Neural progenitor cell (in vitro differentiated cells): ENCODE data around the gene GABRG3. TPM values are rescaled to one million over a fixed set of nuclear protein-coding genes. Genes with fewer than 3 reads are reported as not detected.

Experiments used
- DNase-seq: peaks from one replicate; pipeline ENCODE4 v3.0.0-alpha.2; 2016; ENCODE audit warnings: low spot score
- H2AFZ ChIP-seq: fragments of 200-600 bp; sonication (generic); replicated peaks from 2 replicates; pipeline ENCODE4 v1.6.1; 2016; ENCODE audit warnings: antibody characterized with exemption
- H3F3A ChIP-seq: fragments of 200-600 bp; sonication (generic); 2 replicates; pipeline ENCODE4 v1.6.1; 2016; ENCODE audit warnings: antibody characterized with exemption, low read depth
- H3K27ac ChIP-seq: fragments of 200-600 bp; sonication (generic); 2 replicates; pipeline ENCODE4 v1.5.1; 2016; ENCODE audit warnings: mild to moderate bottlenecking
- H3K27me3 ChIP-seq: fragments of 200-600 bp; sonication (generic); 2 replicates; pipeline ENCODE4 v1.6.1; 2016; ENCODE audit warnings: mild to moderate bottlenecking, moderate library complexity
- H3K36me3 ChIP-seq: fragments of 200-600 bp; sonication (generic); 2 replicates; pipeline ENCODE4 v1.5.1; 2016
- H3K4me1 ChIP-seq: fragments of 200-600 bp; sonication (generic); 2 replicates; pipeline ENCODE4 v1.6.1; 2016; ENCODE audit warnings: mixed run types
- H3K4me2 ChIP-seq: fragments of 200-600 bp; sonication (generic); 2 replicates; pipeline ENCODE4 v1.6.1; 2016
- H3K4me3 ChIP-seq: fragments of 200-600 bp; sonication (generic); 2 replicates; pipeline ENCODE4 v1.5.1; 2016
- H3K79me2 ChIP-seq: fragments of 200-600 bp; sonication (generic); 2 replicates; pipeline ENCODE4 v1.6.1; 2016; ENCODE audit warnings: low read depth
- H3K9ac ChIP-seq: fragments of 200-600 bp; sonication (generic); 2 replicates; pipeline ENCODE4 v1.6.1; 2016
- H3K9me3 ChIP-seq: fragments of 200-600 bp; sonication (generic); 2 replicates; pipeline ENCODE4 v1.5.1; 2016; ENCODE audit warnings: low read depth
- H4K20me1 ChIP-seq: fragments of 200-600 bp; sonication (generic); 2 replicates; pipeline ENCODE4 v1.6.1; 2016; ENCODE audit warnings: low read depth
- H3K27ac Mint-ChIP-seq: 3 replicates; pipeline ENCODE4 v1.8.0; 2021; ENCODE audit warnings: mixed read lengths
- H3K27me3 Mint-ChIP-seq: 2 replicates; pipeline ENCODE4 v1.8.0; 2022; ENCODE audit warnings: low read depth, mild to moderate bottlenecking, inconsistent platforms, moderate library complexity, mixed read lengths; ENCODE audit not compliant: insufficient read depth
- H3K36me3 Mint-ChIP-seq: 3 replicates; pipeline ENCODE4 v1.8.0; 2021; ENCODE audit warnings: mixed read lengths
- H3K4me1 Mint-ChIP-seq: 3 replicates; pipeline ENCODE4 v1.8.0; 2021; ENCODE audit warnings: mixed read lengths
- H3K4me3 Mint-ChIP-seq: 3 replicates; pipeline ENCODE4 v1.8.0; 2021; ENCODE audit warnings: mild to moderate bottlenecking, moderate library complexity, mixed read lengths
- H3K9me3 Mint-ChIP-seq: 3 replicates; pipeline ENCODE4 v1.8.0; 2020; ENCODE audit warnings: mixed read lengths
- CTCF ChIP-seq: fragments of 200-600 bp; sonication (generic); IDR thresholded peaks from 2 replicates; pipeline ENCODE4 v1.5.1; 2017; ENCODE audit warnings: antibody characterized with exemption, mild to moderate bottlenecking
- EZH2 ChIP-seq: fragments of 200-600 bp; sonication (generic); IDR thresholded peaks from 2 replicates; pipeline ENCODE4 v1.6.1; 2017; ENCODE audit warnings: antibody characterized with exemption, mild to moderate bottlenecking, moderate library complexity
- EZH2phosphoT487 ChIP-seq: fragments of 200-600 bp; sonication (generic); IDR thresholded peaks from 2 replicates; pipeline ENCODE4 v1.6.1; 2017; ENCODE audit warnings: antibody characterized with exemption
- total RNA-seq: library from RNA; depleted of rRNA; stranded (reverse); fragments of >200 nt; gene quantifications from 2 replicates; pipeline ENCODE4 v1.2.3, GENCODE V29; 2015; ENCODE audit warnings: low replicate concordance

Gene GABRG3
- total RNA-seq, 1 donor from 2014 or later: 3.4 TPM

GRCh38 chr15:27530994-27531393, 560.0 kb downstream of the GABRG3 start:
- Histone ChIP-seq H3K27ac (no peak overlapping the region), H3K79me2 (no peaks in the 10 kb centered on the region), H4K20me1 (no peaks in the 10 kb centered on the region), H3K4me3 (no peak overlapping the region), H3K4me1 (no peaks in the 10 kb centered on the region), H3K9ac (no peak overlapping the region), H3K4me2 (no peak overlapping the region), H3F3A (no peaks in the 10 kb centered on the region), H3K36me3 (no peaks in the 10 kb centered on the region), H3K27me3 (no peaks in the 10 kb centered on the region), H3K9me3 (no peaks in the 10 kb centered on the region), H2AFZ (no peak overlapping the region)
- Mint-ChIP-seq H3K27ac (no peak overlapping the region), H3K4me1 (no peaks in the 10 kb centered on the region), H3K9me3 (peaks cover 8% of the 10 kb centered on the region), H3K4me3 (no peak overlapping the region), H3K36me3 (no peaks in the 10 kb centered on the region), H3K27me3 (peaks cover 10% of the 10 kb centered on the region)
- TF ChIP-seq EZH2: no peak
- no peak for TF ChIP-seq CTCF
- no peak for TF ChIP-seq EZH2phosphoT487
- DNase-seq: no peak

- no peaks in the 10 kb centered on the region for H3F3A ChIP-seq
- H3K9me3 ChIP-seq: no peaks in the 10 kb centered on the region
- no peak overlapping the region for H3K9ac ChIP-seq
- Mint-ChIP-seq H3K27me3 (peaks cover 10% of the 10 kb centered on the region), H3K4me1 (no peaks in the 10 kb centered on the region), H3K9me3 (peaks cover 2% of the 10 kb centered on the region), H3K36me3 (no peaks in the 10 kb centered on the region), H3K27ac (no peak overlapping the region), H3K4me3 (no peak overlapping the region)
- H3K4me1 ChIP-seq: peaks cover 5% of the 10 kb centered on the region
- no peaks in the 10 kb centered on the region for H3K36me3 ChIP-seq
- H2AFZ ChIP-seq: no peak overlapping the region
- H4K20me1 ChIP-seq: no peaks in the 10 kb centered on the region
- H3K27me3 ChIP-seq: no peaks in the 10 kb centered on the region
- H3K4me2 ChIP-seq: no peak overlapping the region
- H3K4me3 ChIP-seq: no peak overlapping the region
- H3K79me2 ChIP-seq: no peaks in the 10 kb centered on the region
- TF ChIP-seq CTCF: no peak
- no peak for TF ChIP-seq EZH2phosphoT487
- TF ChIP-seq EZH2: no peak
- no peak overlapping the region for H3K27ac ChIP-seq
- DNase-seq: no peak
Measured at GRCh38 chr15:27532358-27532757, 561.4 kb downstream of the GABRG3 start.

- H3K4me2 ChIP-seq: no peak overlapping the region
- no peaks in the 10 kb centered on the region for H3K9me3 Mint-ChIP-seq
- no peak for DNase-seq
- peaks cover 12% of the 10 kb centered on the region for H3K4me1 Mint-ChIP-seq
- H3K9ac ChIP-seq: no peak overlapping the region
- no peaks in the 10 kb centered on the region for H3K36me3 ChIP-seq
- H3K27me3 Mint-ChIP-seq: peaks cover 15% of the 10 kb centered on the region
- H2AFZ ChIP-seq: no peak overlapping the region
- no peak overlapping the region for H3K27ac Mint-ChIP-seq
- H3K4me3 ChIP-seq: no peak overlapping the region
- no peaks in the 10 kb centered on the region for H4K20me1 ChIP-seq
- H3K27me3 ChIP-seq: no peaks in the 10 kb centered on the region
- H3K9me3 ChIP-seq: no peaks in the 10 kb centered on the region
- no peak overlapping the region for H3K27ac ChIP-seq
- peaks cover 13% of the 10 kb centered on the region for H3F3A ChIP-seq
- H3K4me3 Mint-ChIP-seq: no peak overlapping the region
- H3K36me3 Mint-ChIP-seq: no peaks in the 10 kb centered on the region
- no peaks in the 10 kb centered on the region for H3K79me2 ChIP-seq
- TF ChIP-seq EZH2 (no peak), CTCF (no peak), EZH2phosphoT487 (no peak)
- H3K4me1 ChIP-seq: peaks cover 24% of the 10 kb centered on the region
Measured at GRCh38 chr15:27535445-27536129, 564.6 kb downstream of the GABRG3 start.
